Measurements from ENCODE around the gene ZNF287. TPM values are rescaled to one million over a fixed set of nuclear protein-coding genes. Genes with fewer than 3 reads are reported as not detected.

Gene ZNF287
- total and polyA plus RNA-seq, 7 experiments from 2014 or later: 9.6 to 18.1 (median 13.4) TPM

DNA sequence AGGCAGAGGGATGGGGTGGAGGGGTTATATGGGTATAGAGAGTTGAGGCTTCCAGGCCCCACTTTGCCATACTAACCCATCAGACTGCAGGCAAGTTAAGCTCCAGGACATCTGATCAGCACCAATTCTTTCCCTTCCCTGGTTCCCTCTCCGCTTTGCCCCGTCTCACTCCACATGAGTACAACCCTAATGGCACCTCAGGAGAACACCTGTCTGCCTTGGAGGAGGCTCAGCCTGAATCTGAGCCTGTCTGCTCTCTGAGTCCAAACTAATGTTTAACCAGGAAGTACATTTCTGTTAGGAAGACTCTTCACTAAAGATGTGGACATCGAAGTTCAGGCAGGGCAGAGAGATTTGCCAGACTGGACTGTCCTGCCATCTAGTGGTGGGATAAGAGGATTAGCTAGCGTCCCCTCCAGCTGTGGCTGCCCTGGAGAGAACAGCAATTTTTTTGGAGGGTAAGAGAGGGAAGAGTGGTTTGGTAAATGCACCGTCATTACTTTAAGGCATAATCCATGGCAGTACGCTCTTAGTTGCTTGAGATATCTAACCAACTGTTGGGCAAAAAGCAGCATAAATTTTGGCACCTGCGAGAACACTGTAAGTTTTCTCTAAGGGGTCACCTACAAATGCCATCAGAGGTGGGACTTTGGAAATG lies 47.8 kb downstream of the ZNF287 start:
- Mint-ChIP-seq H3K27ac (peak overlapping the region in 1 of 9 donors; percentile 2), H3K4me1 (peaks cover 0 to 13% (median 5%) of the 10 kb centered on the region in 7 donors), H3K9me3 (no peaks in the 10 kb centered on the region), H3K27me3 (peaks cover 16 to 38% (median 24%) of the 10 kb centered on the region in 5 donors), H3K4me3 (no peak overlapping the region), H3K36me3 (no peaks in the 10 kb centered on the region)
- no peak overlapping the region for H3K27ac ChIP-seq (ENCODE audit: low read depth, low read length)
- CTCF ChIA-PET: interaction anchor here (0.7 to 5.0 kb wide), 16 partner anchors 9 to 319 kb away, joined by 3 to 52 read pairs (median 4); partner anchors contain the start of gene CENPV
- no peaks in the 10 kb centered on the region for H3K4me1 ChIP-seq (ENCODE audit: control insufficient read depth in 2 of 2, insufficient read depth in 2 of 2, low read length in 2 of 2)
- POLR2A ChIA-PET: no interaction called here
- no peak overlapping the region for H3K4me3 ChIP-seq (ENCODE audit: low read length)
- DNase-seq: peak; percentile 21 to 71 (median 62)
- intact Hi-C loops (cut with micrococcal nuclease): loop anchor here (1.0 kb wide), 5 partner anchors 68 to 217 kb away; no protein-coding TSS in a partner anchor
- no peaks in the 10 kb centered on the region for H3K9me3 ChIP-seq (ENCODE audit: control insufficient read depth in 2 of 3, low read length in 3 of 3)
- peak; percentile 95 for ATAC-seq
- H3K27me3 ChIP-seq (ENCODE audit: control insufficient read depth in 2 of 2, insufficient read depth in 2 of 2, low read length in 2 of 2): no peaks in the 10 kb centered on the region
- H3K36me3 ChIP-seq (ENCODE audit: control insufficient read depth in 2 of 3, insufficient read depth in 3 of 3, low read length in 3 of 3): no peaks in the 10 kb centered on the region

DNA sequence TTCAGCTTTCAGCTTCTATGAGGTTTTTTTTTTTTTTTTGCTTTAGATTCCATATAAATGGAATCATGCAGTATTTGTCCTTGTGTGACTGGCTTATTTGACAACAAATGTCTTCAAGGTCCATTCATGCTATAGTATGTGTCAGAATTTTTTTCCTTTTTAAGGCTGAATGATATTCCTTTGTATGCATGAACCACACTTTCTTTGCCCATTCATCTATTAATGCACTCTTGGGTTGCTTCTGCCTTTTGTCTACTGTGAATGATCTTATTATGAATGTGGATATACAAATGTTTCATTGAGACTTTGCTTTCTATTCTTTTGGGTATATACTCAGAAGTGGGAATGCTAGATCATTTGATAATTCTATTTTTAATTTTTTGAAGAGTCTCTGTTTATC lies 50.0 kb downstream of the ZNF287 start:
- intact Hi-C loops (cut with micrococcal nuclease): no loop called here

DNA sequence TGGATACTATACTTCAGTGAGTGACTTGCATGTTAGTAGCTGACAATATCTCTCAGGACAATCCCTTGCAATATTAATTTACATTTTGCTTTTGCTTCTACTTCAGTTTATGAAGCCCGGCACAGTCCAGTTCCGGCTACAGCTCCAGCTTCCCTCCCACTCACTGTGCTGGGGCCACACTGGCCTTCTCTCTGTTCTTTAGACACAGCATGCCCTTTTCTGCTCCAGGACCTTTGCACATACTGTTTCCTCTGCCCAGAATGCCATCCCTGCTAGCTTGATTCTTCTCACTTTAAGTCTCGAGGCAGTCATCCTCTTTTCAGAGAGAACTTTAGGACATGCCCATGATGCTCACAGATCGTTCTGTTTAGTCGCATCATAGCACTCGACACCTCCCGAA lies 51.5 kb downstream of the ZNF287 start:
- POLR2A ChIA-PET: no interaction called here
- Mint-ChIP-seq H3K27me3 (peaks cover 24 to 41% (median 32%) of the 10 kb centered on the region in 5 donors), H3K9me3 (no peaks in the 10 kb centered on the region), H3K4me3 (no peak overlapping the region), H3K4me1 (peaks cover 0 to 19% (median 6%) of the 10 kb centered on the region in 7 donors), H3K27ac (no peak overlapping the region), H3K36me3 (no peaks in the 10 kb centered on the region)
- Histone ChIP-seq H3K4me1 (ENCODE audit: control insufficient read depth in 2 of 2, insufficient read depth in 2 of 2, low read length in 2 of 2) (no peaks in the 10 kb centered on the region), H3K4me3 (ENCODE audit: low read length) (no peak overlapping the region), H3K27ac (ENCODE audit: low read depth, low read length) (no peak overlapping the region), H3K36me3 (ENCODE audit: control insufficient read depth in 2 of 3, insufficient read depth in 3 of 3, low read length in 3 of 3) (no peaks in the 10 kb centered on the region), H3K9me3 (ENCODE audit: control insufficient read depth in 2 of 3, low read length in 3 of 3) (no peaks in the 10 kb centered on the region), H3K27me3 (ENCODE audit: control insufficient read depth in 2 of 2, insufficient read depth in 2 of 2, low read length in 2 of 2) (no peaks in the 10 kb centered on the region)
- intact Hi-C loops (cut with micrococcal nuclease): no loop called here
- DNase-seq: no peak
- CTCF ChIA-PET: interaction anchor here (1.2 to 1.6 kb wide), 3 partner anchors 9 to 153 kb away, joined by 4 to 7 read pairs (median 5); no protein-coding TSS in a partner anchor
- ATAC-seq: no peak

More for the DNA sequence above, 50.0 kb downstream of the ZNF287 start:
- Mint-ChIP-seq H3K27me3 (peaks cover 24 to 39% (median 34%) of the 10 kb centered on the region in 5 donors), H3K36me3 (no peaks in the 10 kb centered on the region), H3K4me1 (peaks cover 0 to 19% (median 5%) of the 10 kb centered on the region in 7 donors), H3K27ac (no peak overlapping the region), H3K9me3 (no peaks in the 10 kb centered on the region), H3K4me3 (no peak overlapping the region)
- Histone ChIP-seq H3K27me3 (ENCODE audit: control insufficient read depth in 2 of 2, insufficient read depth in 2 of 2, low read length in 2 of 2) (no peaks in the 10 kb centered on the region), H3K4me1 (ENCODE audit: control insufficient read depth in 2 of 2, insufficient read depth in 2 of 2, low read length in 2 of 2) (no peaks in the 10 kb centered on the region), H3K36me3 (ENCODE audit: control insufficient read depth in 2 of 3, insufficient read depth in 3 of 3, low read length in 3 of 3) (no peaks in the 10 kb centered on the region), H3K4me3 (ENCODE audit: low read length) (no peak overlapping the region), H3K9me3 (ENCODE audit: control insufficient read depth in 2 of 3, low read length in 3 of 3) (no peaks in the 10 kb centered on the region), H3K27ac (ENCODE audit: low read depth, low read length) (no peak overlapping the region)
- POLR2A ChIA-PET: no interaction called here
- ATAC-seq (no peak), DNase-seq (no peak)
- CTCF ChIA-PET: interaction anchor here (0.6 to 5.0 kb wide), 3 partner anchors 65 to 521 kb away, joined by 3 to 52 read pairs (median 4); no protein-coding TSS in a partner anchor

DNA sequence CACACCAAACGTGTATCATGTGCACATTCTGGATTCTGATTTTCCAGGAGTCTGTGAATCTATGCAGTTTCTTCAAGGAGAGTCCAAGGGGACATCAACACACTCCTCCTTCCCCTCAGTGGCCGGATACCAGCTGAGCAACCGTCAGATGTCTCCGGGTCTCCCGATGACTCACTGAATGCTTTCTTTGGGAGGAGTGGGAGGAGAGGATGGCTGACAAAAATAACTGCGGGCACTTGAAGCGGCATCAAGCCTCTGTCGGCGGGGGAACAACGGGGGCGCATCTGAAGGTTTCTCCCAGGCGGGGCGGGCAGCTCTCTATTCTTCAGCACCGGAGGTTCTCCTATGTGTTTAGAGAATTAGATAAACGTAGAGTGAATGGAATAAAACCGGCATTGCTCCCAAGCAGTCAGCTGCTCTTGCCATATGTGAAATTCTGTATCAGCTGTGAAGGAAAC lies 52.4 kb downstream of the ZNF287 start:
- Histone ChIP-seq H3K4me3 (ENCODE audit: low read length) (no peak overlapping the region), H3K36me3 (ENCODE audit: control insufficient read depth in 2 of 3, insufficient read depth in 3 of 3, low read length in 3 of 3) (no peaks in the 10 kb centered on the region), H3K27ac (ENCODE audit: low read depth, low read length) (no peak overlapping the region), H3K4me1 (ENCODE audit: control insufficient read depth in 2 of 2, insufficient read depth in 2 of 2, low read length in 2 of 2) (no peaks in the 10 kb centered on the region), H3K27me3 (ENCODE audit: control insufficient read depth in 2 of 2, insufficient read depth in 2 of 2, low read length in 2 of 2) (no peaks in the 10 kb centered on the region), H3K9me3 (ENCODE audit: control insufficient read depth in 2 of 3, low read length in 3 of 3) (no peaks in the 10 kb centered on the region)
- Mint-ChIP-seq H3K27ac (no peak overlapping the region), H3K4me1 (peaks cover 7 to 24% (median 13%) of the 10 kb centered on the region in 7 donors), H3K36me3 (no peaks in the 10 kb centered on the region), H3K27me3 (peaks cover 24 to 39% (median 32%) of the 10 kb centered on the region in 5 donors), H3K4me3 (peak overlapping the region in 1 of 10 donors; percentile 8), H3K9me3 (peaks cover 0 to 3% (median 0%) of the 10 kb centered on the region in 11 donors)
- DNase-seq (no peak), ATAC-seq (no peak)
- intact Hi-C loops (cut with micrococcal nuclease): no loop called here
- ChIA-PET POLR2A (interaction anchor here (1.0 kb wide), 1 partner anchor 13 kb away, joined by 3 read pairs; no protein-coding TSS in a partner anchor), CTCF (interaction anchor here (1.2 to 1.6 kb wide), 3 partner anchors 8 to 152 kb away, joined by 4 to 7 read pairs (median 5); no protein-coding TSS in a partner anchor)

DNA sequence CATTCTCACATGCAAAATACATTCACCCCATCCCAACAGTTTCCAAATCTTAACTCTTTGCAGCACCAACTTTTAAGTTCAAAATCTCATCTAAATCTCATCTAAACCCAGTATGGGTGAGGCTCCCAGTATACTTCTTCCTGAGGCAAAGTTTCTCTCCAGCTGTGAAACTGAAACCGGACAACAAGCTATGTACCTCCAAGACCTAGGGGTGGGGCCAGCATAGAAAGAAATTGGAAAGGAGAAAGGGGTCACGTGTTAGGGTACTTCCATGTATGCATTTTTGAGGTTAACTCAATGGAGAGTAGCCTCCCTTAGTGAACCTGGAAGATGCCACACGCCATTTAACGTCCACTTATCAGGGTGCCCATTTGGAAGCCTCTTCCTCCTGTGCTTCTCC lies 53.1 kb downstream of the ZNF287 start:
- no peak overlapping the region for H3K27ac ChIP-seq (ENCODE audit: low read depth, low read length)
- ATAC-seq (no peak), DNase-seq (no peak)
- Mint-ChIP-seq H3K27me3 (peaks cover 24 to 39% (median 32%) of the 10 kb centered on the region in 5 donors), H3K36me3 (no peaks in the 10 kb centered on the region), H3K27ac (no peak overlapping the region), H3K9me3 (peaks cover 0 to 3% (median 0%) of the 10 kb centered on the region in 11 donors), H3K4me1 (peaks cover 7 to 21% (median 10%) of the 10 kb centered on the region in 7 donors), H3K4me3 (peak overlapping the region in 1 of 10 donors; percentile 8)
- no peaks in the 10 kb centered on the region for H3K9me3 ChIP-seq (ENCODE audit: control insufficient read depth in 2 of 3, low read length in 3 of 3)
- no peaks in the 10 kb centered on the region for H3K27me3 ChIP-seq (ENCODE audit: control insufficient read depth in 2 of 2, insufficient read depth in 2 of 2, low read length in 2 of 2)
- intact Hi-C loops (cut with micrococcal nuclease): no loop called here
- CTCF ChIA-PET: no interaction called here
- H3K4me1 ChIP-seq (ENCODE audit: control insufficient read depth in 2 of 2, insufficient read depth in 2 of 2, low read length in 2 of 2): no peaks in the 10 kb centered on the region
- H3K4me3 ChIP-seq (ENCODE audit: low read length): no peak overlapping the region
- no peaks in the 10 kb centered on the region for H3K36me3 ChIP-seq (ENCODE audit: control insufficient read depth in 2 of 3, insufficient read depth in 3 of 3, low read length in 3 of 3)
- POLR2A ChIA-PET: no interaction called here

DNA sequence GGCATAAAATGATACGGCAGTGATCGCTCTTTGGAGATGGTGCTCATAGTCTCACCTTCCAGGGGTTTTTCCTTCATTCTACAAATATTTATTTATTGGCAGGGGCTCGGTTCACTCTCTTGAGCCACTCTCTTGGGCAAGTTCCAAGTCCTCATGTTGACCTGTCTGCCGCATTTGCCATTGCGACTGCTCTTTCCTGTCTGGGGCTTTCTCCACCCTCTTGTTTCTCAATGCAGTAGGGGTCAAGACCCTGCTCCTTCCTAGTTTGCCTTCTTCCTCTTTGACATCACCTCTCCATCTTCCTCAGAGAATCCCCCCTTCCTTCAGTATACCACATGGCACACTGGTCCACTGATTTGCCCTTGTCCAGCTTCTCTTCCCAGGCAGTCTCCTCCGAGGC lies 55.1 kb downstream of the ZNF287 start:
- no peak overlapping the region for H3K27ac ChIP-seq (ENCODE audit: low read depth, low read length)
- ChIA-PET CTCF (interaction anchor here (1.2 kb wide), 1 partner anchor 61 kb away, joined by 3 read pairs; no protein-coding TSS in a partner anchor), POLR2A (no interaction called here)
- intact Hi-C loops (cut with micrococcal nuclease): no loop called here
- ATAC-seq (no peak), DNase-seq (no peak)
- H3K36me3 ChIP-seq (ENCODE audit: control insufficient read depth in 2 of 3, insufficient read depth in 3 of 3, low read length in 3 of 3): no peaks in the 10 kb centered on the region
- H3K4me1 Mint-ChIP-seq: peaks cover 6 to 21% (median 10%) of the 10 kb centered on the region in 7 donors
- H3K4me3 Mint-ChIP-seq: no peak overlapping the region
- peaks cover 0 to 3% (median 0%) of the 10 kb centered on the region in 11 donors for H3K9me3 Mint-ChIP-seq
- H3K4me3 ChIP-seq (ENCODE audit: low read length): no peak overlapping the region
- no peak overlapping the region for H3K27ac Mint-ChIP-seq
- peaks cover 15 to 31% (median 18%) of the 10 kb centered on the region in 5 donors for H3K27me3 Mint-ChIP-seq
- no peaks in the 10 kb centered on the region for H3K27me3 ChIP-seq (ENCODE audit: control insufficient read depth in 2 of 2, insufficient read depth in 2 of 2, low read length in 2 of 2)
- no peaks in the 10 kb centered on the region for H3K4me1 ChIP-seq (ENCODE audit: control insufficient read depth in 2 of 2, insufficient read depth in 2 of 2, low read length in 2 of 2)
- no peaks in the 10 kb centered on the region for H3K36me3 Mint-ChIP-seq
- H3K9me3 ChIP-seq (ENCODE audit: control insufficient read depth in 2 of 3, low read length in 3 of 3): no peaks in the 10 kb centered on the region
